GM21529 (cell line): ENCODE measurements around the gene TOB1.
A peak's percentile ranks its signal among the peaks of the same experiment; 100 is the strongest.

Experiments
- ATAC-seq: cut with Tn5 transposase; IDR thresholded peaks from one replicate; pipeline ENCODE4 v1.9.1; 2021; ENCODE audit not compliant: unreplicated experiment

TOB1 gene

DNA sequence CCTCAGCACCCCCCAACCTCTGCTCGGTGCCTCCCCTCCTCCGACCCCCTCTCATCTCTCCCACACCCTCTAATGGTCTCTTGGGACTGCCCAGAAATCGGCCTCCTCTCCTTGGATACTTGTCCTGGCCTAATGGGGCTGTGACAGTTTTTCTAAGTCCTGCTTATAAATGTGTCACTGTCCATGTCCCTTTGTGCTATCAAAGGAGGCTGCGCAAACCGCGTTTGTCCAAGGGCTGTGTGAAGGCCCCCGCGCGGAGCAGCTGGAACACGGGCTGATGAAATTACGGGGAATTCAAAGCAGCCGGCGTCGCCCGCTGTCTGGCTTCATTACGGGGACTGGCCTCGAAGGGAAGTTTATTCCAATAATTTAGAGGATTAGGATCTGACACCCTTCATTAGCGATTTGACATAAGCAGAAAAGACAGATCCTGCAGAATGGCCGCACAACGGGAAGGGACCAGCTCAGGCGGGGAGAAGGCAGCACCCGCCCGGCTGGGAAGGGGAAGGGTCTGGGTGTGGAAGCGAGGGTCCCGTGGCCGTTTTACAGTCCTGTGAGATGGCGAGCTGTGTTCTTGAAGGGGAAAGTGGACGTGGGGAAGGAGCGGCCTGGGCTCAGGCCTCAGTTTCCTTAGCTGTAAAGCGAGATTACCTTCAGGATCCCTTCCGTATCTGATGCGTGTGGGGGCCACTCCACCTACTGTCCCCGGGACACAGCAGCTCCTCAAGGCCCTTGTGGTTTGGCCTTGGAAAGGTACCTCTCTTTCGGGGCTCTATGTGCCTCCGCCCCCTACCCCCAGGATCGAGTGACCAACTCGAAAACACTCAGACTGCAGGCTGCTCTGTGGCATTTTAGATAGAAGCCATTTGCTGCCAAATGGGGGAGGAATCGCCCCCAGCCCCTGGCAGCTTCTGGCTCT is 32.4 kb downstream of the TOB1 start:
- no peak for ATAC-seq

DNA sequence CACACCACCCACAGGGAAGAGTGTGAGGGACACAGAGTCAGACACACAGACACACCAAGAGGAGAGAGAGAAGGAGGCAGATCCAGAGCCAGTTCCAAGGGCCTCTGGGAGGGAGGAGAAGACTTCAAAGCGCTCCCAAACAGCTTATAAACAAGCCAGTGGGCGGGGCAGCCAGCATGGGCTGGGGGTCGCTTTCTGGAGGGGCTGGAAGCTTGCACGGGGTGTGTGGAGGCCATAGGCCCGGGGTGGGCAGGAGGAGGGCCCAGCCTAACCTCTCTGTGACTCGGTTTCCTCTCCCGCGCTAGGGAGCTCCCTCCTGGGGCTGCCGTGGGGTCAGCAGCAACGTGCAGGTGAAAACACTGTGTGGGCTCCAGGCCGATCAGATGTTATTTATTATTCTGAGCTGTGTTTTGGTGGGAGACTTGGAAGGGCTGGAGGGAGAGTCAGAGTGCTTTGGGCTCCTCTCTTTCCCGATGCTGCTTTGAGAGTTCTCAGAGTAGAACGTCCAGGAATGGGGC is 33.2 kb downstream of the TOB1 start:
- no peak for ATAC-seq

DNA sequence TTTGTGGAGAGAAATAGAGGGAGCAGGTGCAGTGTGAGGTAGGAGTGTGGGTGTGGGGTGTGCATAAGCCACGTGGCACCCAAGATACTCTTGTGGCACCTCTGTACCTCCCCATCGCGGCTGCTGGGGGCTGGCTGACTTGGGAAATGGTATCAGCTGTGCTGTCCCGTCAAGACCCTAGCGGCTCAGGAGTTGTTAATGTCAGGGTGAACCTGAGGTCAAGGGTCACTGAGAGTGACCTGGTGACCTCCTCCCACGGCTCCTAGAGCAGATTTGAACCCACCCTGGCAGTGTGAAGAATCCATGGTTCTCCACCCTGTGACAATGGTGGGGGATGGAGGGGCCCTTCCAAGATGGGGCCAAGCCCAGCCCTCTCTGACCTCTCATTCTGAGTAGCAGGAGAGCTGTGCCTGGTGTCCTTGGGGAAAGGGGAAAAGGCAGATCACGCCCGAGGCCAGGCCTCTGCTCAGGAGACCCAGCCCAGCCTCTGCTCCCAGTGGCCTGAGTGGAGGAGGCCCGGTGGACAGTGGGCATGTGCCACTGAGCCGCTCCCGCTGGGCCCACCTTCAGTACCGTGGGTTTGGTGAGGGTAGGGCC is 33.8 kb downstream of the TOB1 start:
- ATAC-seq = no peak

GRCh38 chr17:50831471-50831928 is 34.7 kb downstream of the TOB1 start:
- no peak for ATAC-seq

GRCh38 chr17:50830994-50831393 is 35.2 kb downstream of the TOB1 start:
- ATAC-seq = no peak

GRCh38 chr17:50830352-50830751 is 35.8 kb downstream of the TOB1 start:
- ATAC-seq = no peak

GRCh38 chr17:50829332-50829731 is 36.8 kb downstream of the TOB1 start:
- ATAC-seq = no peak

GRCh38 chr17:50828508-50829170 is 37.5 kb downstream of the TOB1 start:
- ATAC-seq = peak; percentile 80

DNA sequence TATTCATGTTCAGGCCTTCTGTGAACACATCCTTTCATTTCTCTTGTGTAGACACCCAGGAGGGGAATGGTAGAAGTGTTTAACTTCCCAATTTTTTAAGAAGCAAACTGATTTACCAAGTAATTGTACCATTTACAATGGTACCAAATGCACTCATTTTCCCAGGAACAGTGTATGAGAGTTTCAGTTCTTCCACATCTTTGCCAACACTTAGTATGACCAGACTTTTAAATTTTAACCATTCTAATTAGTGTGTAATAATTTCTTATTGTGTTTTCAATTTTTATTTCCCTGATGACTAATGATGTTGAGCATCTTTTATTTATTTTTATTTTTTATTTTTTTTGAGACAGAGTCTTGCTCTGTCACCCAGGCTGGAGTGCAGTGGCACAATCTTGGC is 41.0 kb downstream of the TOB1 start:
- ATAC-seq = no peak

DNA sequence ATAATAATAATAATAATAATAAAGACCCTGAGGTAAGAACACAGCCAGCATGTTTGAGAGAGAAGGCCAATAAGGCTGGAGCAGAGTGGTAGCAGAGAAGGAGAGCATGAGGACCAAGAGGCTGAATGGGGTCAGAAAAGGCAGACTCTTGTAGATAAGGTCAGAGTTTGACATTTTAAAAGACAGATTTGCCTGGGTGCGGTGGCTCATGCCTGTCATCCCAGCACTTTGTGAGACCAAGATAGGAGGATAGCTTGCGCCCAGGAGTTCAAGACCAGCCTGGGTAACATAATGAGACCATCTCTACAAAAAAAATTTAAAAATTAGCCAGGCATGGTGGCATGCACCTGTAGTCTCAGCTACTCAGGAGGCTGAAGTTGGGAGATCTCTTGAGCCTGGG is 41.7 kb downstream of the TOB1 start:
- no peak for ATAC-seq

- no peak for ATAC-seq
Observed at GRCh38 chr17:50822550-50822949, 43.6 kb downstream of the TOB1 start.

DNA sequence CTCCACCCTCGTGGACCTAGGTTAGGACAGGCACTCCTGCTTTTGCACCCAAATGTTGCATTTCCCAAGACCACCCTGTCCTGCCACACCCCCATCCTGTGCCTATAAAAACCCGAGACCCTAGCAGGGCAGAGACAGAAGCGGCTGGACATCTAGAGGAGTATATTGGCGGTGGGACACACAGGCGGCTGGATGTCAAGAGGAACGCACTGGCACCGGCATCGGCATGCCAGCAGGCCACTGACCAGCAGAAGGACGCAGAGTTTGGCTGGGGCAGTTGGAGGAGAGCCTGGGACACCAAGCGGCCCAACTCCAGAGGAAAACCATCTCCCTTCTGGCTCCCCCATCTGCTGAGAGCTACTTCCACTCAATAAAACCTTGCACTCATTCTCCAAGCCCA is 45.5 kb downstream of the TOB1 start:
- no peak for ATAC-seq

- no peak for ATAC-seq
Observed at GRCh38 chr17:50818921-50819657, 47.1 kb downstream of the TOB1 start.

DNA sequence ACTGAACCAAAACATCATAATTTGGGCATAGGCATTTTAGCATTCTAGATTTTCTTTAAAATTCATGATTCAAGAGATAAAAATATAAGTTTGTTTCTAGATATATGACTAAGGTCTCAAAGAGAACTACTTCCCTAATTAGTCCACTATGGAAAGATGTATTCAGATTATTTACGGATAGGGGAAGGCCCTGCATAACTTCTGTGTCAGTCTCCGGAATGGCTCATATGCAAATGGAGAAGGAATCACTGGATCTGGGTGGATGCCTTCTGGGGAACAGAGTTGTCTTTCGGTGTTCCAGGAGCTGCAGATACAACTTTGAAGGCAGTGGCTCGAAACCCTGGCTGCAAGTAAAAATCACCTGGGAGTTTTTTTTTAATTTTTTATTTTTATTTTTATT is 47.9 kb downstream of the TOB1 start:
- ATAC-seq = no peak

- no peak for ATAC-seq
Observed at GRCh38 chr17:50817838-50818237, 48.3 kb downstream of the TOB1 start.

- ATAC-seq = no peak
Observed at GRCh38 chr17:50816771-50817751, 49.1 kb downstream of the TOB1 start.

GRCh38 chr17:50816271-50816670 is 49.9 kb downstream of the TOB1 start:
- ATAC-seq = no peak

DNA sequence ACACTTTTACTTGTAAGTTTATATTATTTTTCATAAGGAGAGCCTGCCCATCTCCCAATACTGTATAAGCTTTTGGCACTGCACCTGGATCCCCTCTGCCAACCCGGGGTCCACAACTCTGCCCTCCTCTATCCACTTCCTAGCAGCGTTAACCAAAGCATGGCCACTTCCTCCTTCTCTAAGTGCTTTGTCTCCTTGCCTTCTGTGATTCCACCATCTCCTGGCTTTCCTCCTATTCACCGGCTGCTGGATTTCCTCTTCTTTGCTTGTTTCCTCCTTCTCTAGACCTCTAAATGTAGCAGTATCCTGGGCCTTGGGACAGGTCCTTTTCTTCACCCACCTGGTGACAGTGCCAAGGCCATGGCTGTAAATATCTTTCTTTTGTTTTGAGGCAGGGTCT is 50.8 kb downstream of the TOB1 start:
- no peak for ATAC-seq

GRCh38 chr17:50813583-50813982 is 52.6 kb downstream of the TOB1 start:
- no peak for ATAC-seq
